Mesenchymal stem cell (in vitro differentiated cells and primary cell): ENCODE data around the gene METTL2B.
"Not testable (repeated sequence)": the region's sequence is repeated elsewhere in the genome, so short reads cannot be mapped to it uniquely, and the experiment has no call there.

Experiments
- DNase-seq: peaks from one replicate; pipeline ENCODE4 v3.0.0-alpha.2; 2013
- H2AFZ ChIP-seq: one replicate; pipeline ENCODE4 v1.6.1; 2013; ENCODE audit warnings: low read depth, mild to moderate bottlenecking, control low read depth, inconsistent platforms, low read length, moderate library complexity
- H2AK5ac ChIP-seq: 2 replicates; pipeline ENCODE4 v1.6.1; 2013; ENCODE audit warnings: low read length, moderate library complexity, mild to moderate bottlenecking, inconsistent platforms; ENCODE audit not compliant: severe bottlenecking
- H2BK120ac ChIP-seq: one replicate; pipeline ENCODE4 v1.6.1; 2013; ENCODE audit warnings: low read depth, mild to moderate bottlenecking, inconsistent platforms, low read length, moderate library complexity
- H2BK12ac ChIP-seq, 2 experiments: one replicate each; pipeline ENCODE4 v1.6.1; 2013; ENCODE audit warnings: inconsistent platforms in 2 of 2, low read length in 2 of 2, mild to moderate bottlenecking in 2 of 2, moderate library complexity in 2 of 2, control low read depth in 1 of 2
- H2BK15ac ChIP-seq: one replicate; pipeline ENCODE4 v1.6.1; 2013; ENCODE audit warnings: mild to moderate bottlenecking, low read depth, inconsistent platforms; ENCODE audit not compliant: poor library complexity, severe bottlenecking
- H2BK5ac ChIP-seq: 2 replicates; pipeline ENCODE4 v1.6.1; 2013; ENCODE audit warnings: low read depth, mild to moderate bottlenecking, low read length, control low read depth, inconsistent platforms; ENCODE audit not compliant: poor library complexity, severe bottlenecking
- H3K14ac ChIP-seq, 2 experiments: one replicate each; pipeline ENCODE4 v1.6.1; 2013; ENCODE audit warnings: inconsistent platforms in 2 of 2, low read length in 2 of 2, control low read depth in 1 of 2, mild to moderate bottlenecking in 1 of 2, moderate library complexity in 1 of 2
- H3K18ac ChIP-seq, 2 experiments: one replicate each; pipeline ENCODE4 v1.6.1; 2013; ENCODE audit warnings: inconsistent platforms in 2 of 2, low read length in 2 of 2, control low read depth in 1 of 2, low read depth in 1 of 2, mild to moderate bottlenecking in 1 of 2
- H3K23ac ChIP-seq, 2 experiments: one replicate each; pipeline ENCODE4 v1.6.1; 2013; ENCODE audit warnings: inconsistent platforms in 2 of 2, low read length in 2 of 2, mild to moderate bottlenecking in 2 of 2, moderate library complexity in 2 of 2, control low read depth in 1 of 2
- H3K27ac ChIP-seq: 2 replicates; pipeline ENCODE4 v1.5.1; 2013; ENCODE audit warnings: mild to moderate bottlenecking, moderate library complexity, low read length, control low read depth, inconsistent platforms; ENCODE audit not compliant: poor library complexity, severe bottlenecking
- H3K27me3 ChIP-seq, 2 experiments: 2 replicates each; pipeline versions ENCODE4 v1.6.1 to v1.7.0; 2013; ENCODE audit warnings: low read length in 2 of 2, mild to moderate bottlenecking in 2 of 2, moderate library complexity in 2 of 2, control low read depth in 1 of 2, inconsistent platforms in 1 of 2; ENCODE audit not compliant: control insufficient read depth in 1 of 2, insufficient read depth in 1 of 2
- H3K36me3 ChIP-seq, 2 experiments: 2 replicates each; pipeline versions ENCODE4 v1.6.1 to v1.7.0; 2013; ENCODE audit warnings: low read length in 2 of 2, control low read depth in 1 of 2, inconsistent platforms in 1 of 2, low read depth in 1 of 2, mild to moderate bottlenecking in 1 of 2; ENCODE audit not compliant: insufficient read depth in 2 of 2, control insufficient read depth in 1 of 2
- H3K4ac ChIP-seq, 2 experiments: one replicate each; pipeline ENCODE4 v1.6.1; 2013; ENCODE audit warnings: inconsistent platforms in 2 of 2, low read length in 2 of 2, mild to moderate bottlenecking in 2 of 2, moderate library complexity in 2 of 2, control low read depth in 1 of 2, low read depth in 1 of 2
- H3K4me1 ChIP-seq: 2 replicates; pipeline ENCODE4 v1.6.1; 2013; ENCODE audit warnings: low read depth, low read length, control low read depth; ENCODE audit not compliant: control insufficient read depth, insufficient read depth
- H3K4me2 ChIP-seq: 2 replicates; pipeline ENCODE4 v1.6.1; 2013; ENCODE audit warnings: low read length, mild to moderate bottlenecking, inconsistent platforms; ENCODE audit not compliant: poor library complexity, severe bottlenecking
- H3K4me3 ChIP-seq, 2 experiments: 2 replicates each; pipeline versions ENCODE4 v1.5.1 to v1.7.0; 2013; ENCODE audit warnings: low read length in 2 of 2, mild to moderate bottlenecking in 2 of 2, control low read depth in 1 of 2, low read depth in 1 of 2; ENCODE audit not compliant: insufficient read depth in 1 of 2
- H3K79me1 ChIP-seq: replicated peaks from 2 replicates; pipeline ENCODE4 v1.6.1; 2013; ENCODE audit warnings: mild to moderate bottlenecking, control low read depth, low read length, inconsistent platforms; ENCODE audit not compliant: poor library complexity, severe bottlenecking
- H3K9ac ChIP-seq: 2 replicates; pipeline ENCODE4 v1.7.0; 2013; ENCODE audit warnings: mild to moderate bottlenecking, low read length, moderate library complexity
- H3K9me3 ChIP-seq: 2 replicates; pipeline ENCODE4 v1.7.0; 2013; ENCODE audit warnings: mild to moderate bottlenecking, low read length; ENCODE audit not compliant: control insufficient read depth
- H4K8ac ChIP-seq: one replicate; pipeline ENCODE4 v1.6.1; 2013; ENCODE audit warnings: inconsistent platforms, mild to moderate bottlenecking, low read length, moderate library complexity
- H4K91ac ChIP-seq: one replicate; pipeline ENCODE4 v1.6.1; 2013; ENCODE audit warnings: mild to moderate bottlenecking, low read length, inconsistent platforms
- WGBS: methylation state at CpG from one replicate; pipeline ENCODE4 v1.1.7; 2013; ENCODE audit warnings: mixed read lengths; 5-methylcytosine and 5-hydroxymethylcytosine counted together

Gene METTL2B

DNA sequence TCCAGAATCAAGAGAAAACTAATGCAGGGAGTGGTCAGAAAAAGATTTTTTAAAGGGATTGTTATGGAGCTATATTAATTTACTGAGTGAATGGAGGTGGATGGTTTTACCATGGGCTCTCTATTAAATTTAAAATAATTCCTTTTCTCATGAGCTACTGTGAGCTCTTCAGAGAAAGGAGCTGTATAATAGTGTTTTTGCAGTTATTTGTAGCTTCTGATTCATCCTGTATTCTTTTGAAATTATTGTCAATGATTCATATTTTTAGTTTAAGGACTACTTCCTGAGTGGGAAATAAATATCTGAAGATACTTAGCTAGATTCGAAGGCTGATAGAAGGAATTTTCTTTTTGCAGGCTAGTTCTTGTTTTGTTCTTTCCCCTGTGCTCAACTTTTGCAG lies 56.4 kb downstream of the METTL2B start:
- not testable (repeated sequence) for H2AFZ ChIP-seq, H4K8ac ChIP-seq, H4K91ac ChIP-seq, H2BK120ac ChIP-seq, H2BK15ac ChIP-seq, H3K4ac ChIP-seq, H2BK5ac ChIP-seq, H3K14ac ChIP-seq, H3K36me3 ChIP-seq, H3K4me2 ChIP-seq, H3K27ac ChIP-seq, H3K27me3 ChIP-seq, H3K4me1 ChIP-seq, H3K18ac ChIP-seq, H3K23ac ChIP-seq, H3K9me3 ChIP-seq, H2AK5ac ChIP-seq, H3K79me1 ChIP-seq, DNase-seq, H2BK12ac ChIP-seq
- 37% methylated on average over 1 of the region's 1 CpG for WGBS
- Histone ChIP-seq H3K4me3 (peak overlapping the region in 1 of 2 experiments; percentile 88), H3K9ac (peak overlapping the region; percentile 96)

DNA sequence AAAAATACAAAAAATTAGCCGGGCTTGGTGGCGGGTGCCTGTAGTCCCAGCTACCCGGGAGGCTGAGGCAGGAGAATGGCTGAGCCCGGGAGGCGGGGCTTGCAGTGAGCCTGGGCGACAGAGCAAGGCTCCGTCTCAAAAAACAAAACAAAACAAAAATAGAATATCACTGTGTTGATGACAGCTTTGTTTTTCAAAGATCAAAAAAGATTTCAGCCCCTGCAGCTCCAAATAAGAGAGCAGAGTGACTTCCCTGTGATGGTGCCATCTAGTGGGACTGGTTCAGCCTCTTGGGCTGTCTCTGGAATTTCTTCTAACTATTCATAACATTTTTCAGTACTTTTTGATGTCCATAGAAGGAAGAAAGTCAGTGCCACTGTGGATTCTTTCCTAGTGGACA lies 60.9 kb downstream of the METTL2B start:
- not testable (repeated sequence) for H3K4me2 ChIP-seq, H2BK5ac ChIP-seq, H3K79me1 ChIP-seq, H2BK12ac ChIP-seq, H2AFZ ChIP-seq, H4K8ac ChIP-seq, H3K18ac ChIP-seq, H3K4ac ChIP-seq, H4K91ac ChIP-seq, H3K4me1 ChIP-seq, H3K27me3 ChIP-seq, H2BK120ac ChIP-seq, H3K27ac ChIP-seq, H3K23ac ChIP-seq, H3K14ac ChIP-seq, H2BK15ac ChIP-seq, H2AK5ac ChIP-seq, H3K9ac ChIP-seq, H3K4me3 ChIP-seq, H3K9me3 ChIP-seq
- peak; percentile 33 for DNase-seq
- peaks cover 4 to 29% of the 10 kb centered on the region in 2 experiments for H3K36me3 ChIP-seq
- 90% methylated on average over 5 of the region's 7 CpGs for WGBS

DNA sequence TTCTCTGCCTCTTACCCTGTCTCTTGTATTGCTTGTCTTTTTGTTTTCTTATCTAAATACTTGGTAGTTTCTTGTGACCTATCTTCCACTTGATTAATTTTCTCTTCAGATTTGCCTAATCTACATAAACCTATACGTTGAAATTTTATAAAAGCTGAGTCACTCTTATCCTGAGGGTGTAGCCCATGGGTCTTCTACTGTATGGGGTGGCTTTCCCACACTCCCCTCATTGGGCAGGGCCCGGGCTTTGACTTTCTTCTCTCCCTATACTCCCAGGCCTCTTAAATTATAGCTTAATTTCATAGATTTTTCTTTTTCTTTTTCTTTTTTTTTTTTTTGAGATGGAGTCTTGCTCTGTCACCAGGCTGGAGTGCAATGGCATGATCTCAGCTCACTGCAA lies 66.0 kb downstream of the METTL2B start:
- H3K9ac ChIP-seq, H3K4me1 ChIP-seq, H3K27ac ChIP-seq, H3K79me1 ChIP-seq, H3K18ac ChIP-seq, H4K91ac ChIP-seq, H3K27me3 ChIP-seq, H2AK5ac ChIP-seq, H3K9me3 ChIP-seq, H3K4ac ChIP-seq, H4K8ac ChIP-seq, H3K14ac ChIP-seq, H2BK5ac ChIP-seq, H3K23ac ChIP-seq, H2BK120ac ChIP-seq, DNase-seq, H2BK15ac ChIP-seq, H3K4me3 ChIP-seq, H2AFZ ChIP-seq, H2BK12ac ChIP-seq, H3K4me2 ChIP-seq: not testable (repeated sequence)
- H3K36me3 ChIP-seq = peaks cover 13 to 51% of the 10 kb centered on the region in 2 experiments
- WGBS = 80% methylated on average over 1 of the region's 2 CpGs

DNA sequence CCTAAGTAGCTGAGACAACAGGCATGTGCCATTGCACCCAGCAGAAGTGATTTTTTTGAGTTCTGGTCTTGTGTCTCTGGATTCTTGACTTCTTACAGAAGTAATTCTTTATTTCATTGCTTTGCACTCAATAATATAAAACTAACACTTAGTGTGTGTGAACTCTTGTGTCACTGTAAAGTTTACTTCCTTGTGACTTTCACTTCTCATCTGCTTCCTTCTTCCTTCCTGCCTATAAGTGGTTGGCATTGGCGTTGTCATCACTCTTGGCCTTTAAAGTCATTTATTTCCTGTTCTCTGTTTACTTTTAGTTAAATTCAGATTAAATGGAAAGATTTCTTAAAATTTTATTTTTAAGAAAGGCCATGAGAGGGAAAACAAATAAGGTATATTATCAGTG lies 66.8 kb downstream of the METTL2B start:
- not testable (repeated sequence) for DNase-seq, H2AK5ac ChIP-seq, H4K8ac ChIP-seq, H3K23ac ChIP-seq, H2BK12ac ChIP-seq, H3K27me3 ChIP-seq, H3K9ac ChIP-seq, H3K18ac ChIP-seq, H3K4me3 ChIP-seq, H3K9me3 ChIP-seq, H2AFZ ChIP-seq, H4K91ac ChIP-seq, H3K4ac ChIP-seq, H2BK5ac ChIP-seq, H3K4me2 ChIP-seq, H3K27ac ChIP-seq, H3K79me1 ChIP-seq, H2BK120ac ChIP-seq, H2BK15ac ChIP-seq, H3K14ac ChIP-seq, H3K4me1 ChIP-seq
- WGBS = no CpG with 5 or more reads among the region's 1 CpG
- peaks cover 13 to 56% of the 10 kb centered on the region in 2 experiments for H3K36me3 ChIP-seq
